GM08714 (cell line): Measurements from ENCODE around the gene SBNO1.
"Not testable (repeated sequence)": the region's sequence is repeated elsewhere in the genome, so short reads cannot be mapped to it uniquely, and the experiment has no call there.

Experiments used
- H3K4me3 ChIP-seq: fragments of 200-500 bp; sonication (Bioruptor generic); 2 replicates; pipeline ENCODE4 v1.5.1; 2014; ENCODE audit warnings: mild to moderate bottlenecking, low read length, inconsistent platforms
- ZNF274 ChIP-seq: IDR thresholded peaks from 2 replicates; pipeline ENCODE4 v1.6.1; 2012; ENCODE audit warnings: mild to moderate bottlenecking, low read depth, low read length

SBNO1 gene

GRCh38 chr12:123369229-123369628 lies 4.6 kb upstream of the SBNO1 start:
- H3K4me3 ChIP-seq = no peak overlapping the region
- no peak for TF ChIP-seq ZNF274

DNA sequence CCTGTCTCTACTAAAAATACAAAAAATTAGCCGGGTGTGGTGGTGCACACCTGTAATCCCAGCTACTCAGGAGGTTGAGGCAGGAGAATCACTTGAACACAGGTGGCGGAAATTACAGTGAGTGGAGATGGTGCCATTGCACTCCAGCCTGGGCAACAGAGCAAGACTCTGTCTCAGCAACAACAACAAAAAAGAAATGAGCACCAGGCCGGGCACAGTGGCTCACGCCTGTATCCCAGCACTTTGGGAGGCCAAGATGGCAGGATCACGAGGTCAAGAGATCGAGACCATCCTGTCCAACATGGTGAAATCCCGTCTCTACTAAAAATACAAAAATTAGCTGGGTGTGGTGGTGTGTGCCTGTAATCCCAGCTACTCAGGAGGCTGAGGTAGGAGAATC lies 3.8 kb upstream of the SBNO1 start:
- not testable (repeated sequence) for H3K4me3 ChIP-seq

GRCh38 chr12:123367511-123367910 lies 2.9 kb upstream of the SBNO1 start:
- no peak overlapping the region for H3K4me3 ChIP-seq
- no peak for TF ChIP-seq ZNF274

- H3K4me3 ChIP-seq = peak overlapping the region; percentile 65
- TF ChIP-seq ZNF274 = no peak
Observed at GRCh38 chr12:123365025-123365917, 624 bp upstream of the SBNO1 start.

GRCh38 chr12:123363740-123364531 lies 711 bp downstream of the SBNO1 start:
- no peak for TF ChIP-seq ZNF274
- peak overlapping the region; percentile 90 for H3K4me3 ChIP-seq

- H3K4me3 ChIP-seq = peak overlapping the region; percentile 90
- TF ChIP-seq ZNF274 = no peak
Observed at GRCh38 chr12:123363390-123363739, 1.3 kb downstream of the SBNO1 start.

GRCh38 chr12:123358035-123358434 lies 6.6 kb downstream of the SBNO1 start:
- no peak overlapping the region for H3K4me3 ChIP-seq
- no peak for TF ChIP-seq ZNF274

DNA sequence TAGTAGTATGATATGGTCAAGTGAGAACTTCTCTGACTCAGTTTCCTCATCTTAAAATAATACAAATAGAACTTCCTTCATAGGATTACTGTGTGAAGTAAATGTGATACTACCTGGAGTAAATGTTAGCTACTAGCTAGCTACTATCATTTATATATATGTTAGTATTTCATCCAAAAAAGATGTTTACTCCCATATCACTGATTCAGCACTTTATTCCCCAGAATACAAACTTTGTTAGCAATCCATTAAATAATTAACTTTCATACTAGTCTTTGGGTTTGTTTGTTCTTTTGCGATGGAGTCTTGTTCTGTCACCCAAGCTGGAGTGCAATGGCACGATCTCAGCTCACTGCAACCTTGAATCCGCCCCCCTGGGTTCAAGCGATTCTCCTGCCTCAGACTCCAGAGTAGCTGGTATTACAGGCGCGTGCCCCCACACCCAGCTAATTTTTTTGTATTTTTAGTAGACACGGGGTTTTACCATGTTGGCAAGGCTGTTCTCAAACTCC lies 8.4 kb downstream of the SBNO1 start:
- no peak for TF ChIP-seq ZNF274
- H3K4me3 ChIP-seq = no peak overlapping the region

GRCh38 chr12:123354600-123354999 lies 10.0 kb downstream of the SBNO1 start:
- TF ChIP-seq ZNF274 = no peak
- no peak overlapping the region for H3K4me3 ChIP-seq

DNA sequence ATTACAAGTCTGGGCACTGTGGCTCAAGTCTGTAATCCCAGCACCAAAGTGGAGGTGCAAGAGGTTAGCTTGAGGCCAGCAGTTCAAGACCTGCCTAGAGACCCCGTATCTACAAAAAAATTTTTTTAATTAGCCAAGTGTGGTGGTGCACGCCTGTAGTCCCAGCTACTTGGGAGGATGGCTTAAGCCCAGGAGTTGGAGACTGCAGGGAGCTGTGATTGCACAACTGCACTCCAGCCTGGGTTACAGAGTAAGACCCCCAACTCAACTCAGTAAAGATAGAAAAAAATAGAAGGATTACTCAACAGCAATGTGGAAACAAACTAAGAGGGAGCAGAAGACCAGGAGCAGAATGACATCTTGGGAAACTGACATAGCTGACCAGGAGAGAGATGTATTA lies 13.3 kb downstream of the SBNO1 start:
- TF ChIP-seq ZNF274 = no peak
- no peak overlapping the region for H3K4me3 ChIP-seq

DNA sequence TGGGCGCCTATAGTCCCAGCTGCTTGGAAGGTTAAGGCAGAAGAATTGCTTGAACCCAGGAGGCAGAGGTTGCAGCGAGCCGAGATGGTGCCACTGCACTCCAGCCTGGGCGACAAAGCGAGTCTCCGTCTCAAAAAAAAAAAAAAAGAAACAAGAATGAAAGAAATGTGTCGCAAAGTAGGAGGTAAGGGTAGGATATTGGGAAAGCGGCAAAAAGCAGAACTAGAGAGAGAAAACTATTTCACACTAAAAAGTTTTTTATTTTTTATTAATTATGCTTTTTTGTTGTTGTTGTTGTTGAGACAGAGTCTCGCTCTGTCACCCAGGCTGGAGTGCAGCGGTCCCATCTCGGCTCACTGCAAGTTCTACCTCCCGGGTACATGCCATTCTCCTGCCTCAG lies 17.7 kb downstream of the SBNO1 start:
- no peak overlapping the region for H3K4me3 ChIP-seq

DNA sequence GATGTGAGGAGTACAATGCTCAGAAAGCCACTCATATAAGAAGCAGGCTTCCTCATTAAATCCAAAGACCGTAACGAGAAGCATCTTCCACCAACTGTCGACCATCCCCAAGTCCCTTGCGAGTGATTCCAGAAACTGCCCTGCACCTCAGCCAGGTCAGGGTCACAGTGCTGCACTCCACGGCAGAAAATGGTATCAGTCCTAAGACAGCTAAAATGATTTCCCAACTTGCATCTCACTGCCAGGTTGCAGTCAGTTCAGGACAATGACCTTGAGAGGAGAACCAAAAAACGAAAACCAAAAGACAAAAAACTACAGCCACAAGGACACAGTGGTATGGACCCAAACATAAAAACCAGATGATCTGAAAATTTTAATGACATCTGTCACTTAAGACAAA lies 20.6 kb downstream of the SBNO1 start:
- no peak overlapping the region for H3K4me3 ChIP-seq
- no peak for TF ChIP-seq ZNF274

More for the DNA sequence above, 17.7 kb downstream of the SBNO1 start:
- TF ChIP-seq ZNF274 = no peak

- TF ChIP-seq ZNF274 = no peak
- no peak overlapping the region for H3K4me3 ChIP-seq
Observed at GRCh38 chr12:123337070-123337469, 27.6 kb downstream of the SBNO1 start.

DNA sequence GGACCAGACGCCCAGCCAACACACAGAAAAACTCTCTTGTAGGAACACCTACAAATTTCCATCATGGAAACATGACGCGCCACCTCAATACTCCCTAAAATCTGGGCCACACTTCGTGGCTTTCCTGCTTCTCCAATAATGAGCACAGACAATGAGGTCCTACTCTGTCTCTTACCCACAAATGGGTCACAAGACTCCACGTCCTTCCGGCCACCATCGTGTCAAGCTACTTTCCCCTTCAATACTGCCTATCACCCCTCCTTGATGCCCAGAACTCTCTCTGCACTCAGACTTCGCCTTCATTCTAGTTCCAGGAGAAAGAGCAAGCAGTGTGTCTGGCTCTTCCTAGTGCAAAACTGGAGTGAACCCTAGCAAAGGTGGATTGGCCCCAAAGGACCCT lies 28.1 kb downstream of the SBNO1 start:
- TF ChIP-seq ZNF274 = no peak

GRCh38 chr12:123335490-123335889 lies 29.2 kb downstream of the SBNO1 start:
- no peak overlapping the region for H3K4me3 ChIP-seq
- no peak for TF ChIP-seq ZNF274

More for the DNA sequence above, 28.1 kb downstream of the SBNO1 start:
- no peak overlapping the region for H3K4me3 ChIP-seq
